Upper lobe of left lung (tissue), 6 donors: ENCODE measurements around the gene RNF31. TPM values are rescaled to one million over a fixed set of nuclear protein-coding genes. Genes with fewer than 3 reads are reported as not detected.

ENCODE experiments used
- ATAC-seq, 2 donors: fragments of 200-7000 bp; cut with Tn5 transposase; one replicate each; pipeline ENCODE4 v1.9.1; 2022; ENCODE audit warnings: mild to moderate bottlenecking in 2 of 2, moderate library complexity in 2 of 2; ENCODE audit not compliant: low FRiP score in 2 of 2
- DNase-seq, 2 donors: peaks; one replicate each; pipeline ENCODE4 v3.0.0-alpha.2; 2019 to 2020
- H3K27ac ChIP-seq, 4 donors: fragments of 200-600 bp; sonication (generic); one replicate each; pipeline ENCODE4 v1.5.1; 2016 to 2019
- H3K27me3 ChIP-seq, 4 donors: fragments of 200-600 bp; sonication (generic); one replicate each; pipeline ENCODE4 v1.5.1; 2017 to 2019
- H3K36me3 ChIP-seq, 4 donors: fragments of 200-600 bp; sonication (generic); one replicate each; pipeline ENCODE4 v1.5.1; 2016 to 2019
- H3K4me1 ChIP-seq, 4 donors: fragments of 200-600 bp; sonication (generic); one replicate each; pipeline ENCODE4 v1.5.1; 2018 to 2019
- H3K4me3 ChIP-seq, 4 donors: fragments of 200-600 bp; sonication (generic); one replicate each; pipeline ENCODE4 v1.5.1; 2017 to 2019; ENCODE audit warnings: mild to moderate bottlenecking in 2 of 4, moderate library complexity in 1 of 4
- H3K9me3 ChIP-seq, 4 donors: fragments of 200-600 bp; sonication (generic); one replicate each; pipeline ENCODE4 v1.5.1; 2018 to 2019
- EP300 ChIP-seq, 4 donors: sonication (generic); formaldehyde crosslinking; IDR thresholded peaks; one replicate each; pipeline ENCODE4 v1.5.1; 2017; ENCODE audit warnings: antibody characterized with exemption in 4 of 4, control low read depth in 2 of 4
- POLR2A ChIP-seq, 4 donors: fragments of 450-650 bp; IDR thresholded peaks; one replicate each; pipeline ENCODE4 v1.5.1; 2016 to 2017; ENCODE audit warnings: antibody characterized with exemption in 4 of 4, mild to moderate bottlenecking in 2 of 4
- POLR2AphosphoS5 ChIP-seq, 2 donors: sonication (generic); formaldehyde crosslinking; IDR thresholded peaks; one replicate each; pipeline ENCODE4 v1.5.1; 2017; ENCODE audit warnings: antibody characterized with exemption in 2 of 2
- whole genome bisulfite sequencing, 2 donors: methylation state at CpG; one replicate each; pipeline ENCODE4 v1.1.5; 2017 to 2018; 5-methylcytosine and 5-hydroxymethylcytosine counted together
- total RNA-seq, 6 donors: library from RNA; depleted of rRNA in 4 of 6; stranded (reverse); fragments of >200 nt in 4 of 6; gene quantifications; one replicate each; pipeline versions ENCODE4 v1.1.0 to v1.2.1, GENCODE V29; 2016 to 2021
- TF ChIP-seq, protein P1 (sequence below), 6 experiments: fragments of 450-650 bp in 4 of 6; fragments of 200-600 bp in 2 of 6; sonication (generic) in 2 of 6; IDR thresholded peaks; one replicate each; pipeline ENCODE4 v1.5.1; 2016 to 2019; ENCODE audit warnings: antibody characterized with exemption in 6 of 6
- donor health status: DM: no; HTN: no; CAD: no; lungs with moderate emphysema.
- donor health status: DM: no; HTN: yes; CAD: no; lungs with severe emphysema.

Gene RNF31
- total RNA-seq, 6 donors from 2014 or later, result 52.1 to 173 (median 63.9) TPM

DNA sequence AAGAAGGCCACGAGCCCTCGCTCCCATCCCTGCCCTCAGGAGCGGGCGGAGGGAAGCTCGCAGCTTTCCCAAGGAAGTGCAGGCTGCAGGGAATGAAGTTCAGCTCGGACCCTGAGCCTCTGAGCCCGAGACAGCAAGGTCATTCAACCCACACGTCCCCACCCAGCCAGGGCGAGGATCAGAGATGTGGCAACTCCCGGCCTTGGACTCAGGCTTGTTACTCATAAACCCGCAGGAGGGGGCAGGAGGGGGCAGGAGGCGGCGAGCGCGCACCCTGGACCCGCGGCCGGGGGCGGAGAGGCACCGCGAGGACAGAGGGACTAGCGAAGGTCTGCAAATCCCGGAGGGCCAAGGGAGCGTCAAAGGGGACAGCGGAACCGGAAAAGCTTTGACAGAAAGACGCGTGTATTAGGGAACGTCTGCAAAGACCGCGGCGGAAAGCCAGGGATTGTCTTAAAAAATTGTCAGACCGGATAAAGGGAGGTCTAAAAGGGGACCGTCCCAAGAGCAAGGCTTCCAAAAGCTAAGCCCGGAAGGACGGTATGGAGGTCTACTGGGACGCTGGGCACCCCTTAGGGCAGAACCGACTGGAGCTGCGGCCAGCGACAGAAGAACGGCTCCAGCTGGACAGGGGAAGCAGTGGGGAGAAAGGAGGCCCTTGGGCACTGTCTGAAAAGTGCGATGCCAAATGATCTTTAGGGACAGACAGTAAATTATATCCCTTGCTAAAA lies 33.3 kb upstream of the RNF31 start:
- Histone ChIP-seq H3K9me3 (no peaks in the 10 kb centered on the region), H3K27ac (peak overlapping the region; percentile 97 to 100 (median 99)), H3K36me3 (peaks cover 2 to 22% (median 17%) of the 10 kb centered on the region in 4 donors), H3K27me3 (no peaks in the 10 kb centered on the region), H3K4me3 (peak overlapping the region; percentile 54 to 73 (median 67)), H3K4me1 (peaks cover 17 to 38% (median 30%) of the 10 kb centered on the region in 4 donors)
- ATAC-seq, result peak; percentile 77 to 82
- peak; percentile 89 to 95 for DNase-seq
- TF ChIP-seq, protein P1, sequence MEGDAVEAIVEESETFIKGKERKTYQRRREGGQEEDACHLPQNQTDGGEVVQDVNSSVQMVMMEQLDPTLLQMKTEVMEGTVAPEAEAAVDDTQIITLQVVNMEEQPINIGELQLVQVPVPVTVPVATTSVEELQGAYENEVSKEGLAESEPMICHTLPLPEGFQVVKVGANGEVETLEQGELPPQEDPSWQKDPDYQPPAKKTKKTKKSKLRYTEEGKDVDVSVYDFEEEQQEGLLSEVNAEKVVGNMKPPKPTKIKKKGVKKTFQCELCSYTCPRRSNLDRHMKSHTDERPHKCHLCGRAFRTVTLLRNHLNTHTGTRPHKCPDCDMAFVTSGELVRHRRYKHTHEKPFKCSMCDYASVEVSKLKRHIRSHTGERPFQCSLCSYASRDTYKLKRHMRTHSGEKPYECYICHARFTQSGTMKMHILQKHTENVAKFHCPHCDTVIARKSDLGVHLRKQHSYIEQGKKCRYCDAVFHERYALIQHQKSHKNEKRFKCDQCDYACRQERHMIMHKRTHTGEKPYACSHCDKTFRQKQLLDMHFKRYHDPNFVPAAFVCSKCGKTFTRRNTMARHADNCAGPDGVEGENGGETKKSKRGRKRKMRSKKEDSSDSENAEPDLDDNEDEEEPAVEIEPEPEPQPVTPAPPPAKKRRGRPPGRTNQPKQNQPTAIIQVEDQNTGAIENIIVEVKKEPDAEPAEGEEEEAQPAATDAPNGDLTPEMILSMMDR (IDR thresholded peaks at IDR 0.05), result no peak
- TF ChIP-seq EP300 (IDR thresholded peaks at IDR 0.05), result no peak
- TF ChIP-seq POLR2AphosphoS5 (IDR thresholded peaks at IDR 0.05), result peak; percentile 65 to 82
- TF ChIP-seq POLR2A (IDR thresholded peaks at IDR 0.05), result peak; percentile 56 to 79 (median 64)
- WGBS, 2 donors, result 0% methylated on average over 31 to 42 of the region's 42 CpGs

DNA sequence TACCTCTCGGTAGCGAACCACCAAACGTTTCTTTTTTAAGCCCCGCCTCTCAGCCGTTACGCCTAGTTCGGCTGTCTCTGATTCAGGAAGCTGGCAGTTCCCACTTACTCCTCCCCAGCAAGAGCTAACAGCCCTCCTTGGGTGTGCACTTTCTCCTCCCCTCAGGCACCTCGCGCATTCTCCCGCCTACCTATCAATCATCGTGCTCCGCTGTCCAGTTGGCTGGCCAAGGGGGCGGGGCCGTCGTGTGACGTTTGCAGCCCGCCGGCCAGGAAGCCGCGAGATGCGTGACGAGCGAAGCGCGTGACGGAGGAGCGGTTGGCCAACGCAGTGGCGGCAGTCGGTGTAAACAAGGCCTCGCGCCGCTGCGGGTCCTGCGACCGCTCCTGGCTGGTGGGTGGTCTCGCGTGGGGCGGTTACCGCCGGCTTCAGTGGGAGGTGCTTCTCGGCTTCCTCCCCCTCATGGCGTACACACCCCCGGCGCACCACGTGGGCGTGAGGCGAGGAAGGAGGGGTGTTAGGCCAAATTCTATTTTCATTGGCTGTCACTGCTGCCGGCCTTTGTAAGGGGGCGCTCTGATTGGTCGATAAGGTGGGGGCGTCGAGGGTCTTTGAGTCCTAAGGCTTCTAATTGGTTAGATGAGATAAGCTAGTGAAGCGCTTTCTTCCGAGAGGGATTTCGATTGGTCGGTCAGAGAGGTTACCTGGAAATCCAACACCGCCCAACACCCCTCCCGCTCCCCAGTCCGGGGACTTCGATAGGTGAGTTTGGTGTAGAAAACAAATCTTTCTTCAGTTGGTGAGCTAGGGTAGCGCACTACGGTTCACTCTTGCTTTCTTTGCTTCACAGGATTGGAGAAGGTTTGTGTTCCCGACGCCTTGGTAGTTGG lies 32.5 kb upstream of the RNF31 start, which contains the start of the genes DCAF11 and NRL:
DCAF11 (plus strand) TSS at position 246 of the 890 bp plus-strand sequence. CDS start 818 bp downstream, outside the sequence.
NRL (minus strand) TSS at position 418 of the 890 bp plus-strand sequence. CDS start 32,101 bp downstream, outside the sequence.
- Histone ChIP-seq H3K27ac (peak within 1 kb of the TSS; percentile 97 to 100 (median 99)), H3K27me3 (no peaks in the 10 kb centered on the region), H3K9me3 (no peaks in the 10 kb centered on the region), H3K4me3 (peak within 1 kb of the TSS; percentile 65 to 73 (median 68)), H3K4me1 (peaks cover 14 to 30% (median 25%) of the 10 kb centered on the region in 4 donors), H3K36me3 (peaks cover 10 to 30% (median 25%) of the 10 kb centered on the region in 4 donors)
- ATAC-seq (peak; percentile 97 to 98), DNase-seq (peak; percentile 99)
- TF ChIP-seq, protein P1 (IDR thresholded peaks at IDR 0.05), result peak in 2 of 6 experiments; percentile 10 to 35
- TF ChIP-seq EP300 (IDR thresholded peaks at IDR 0.05) (peak in 1 of 4 donors; percentile 88), POLR2A (IDR thresholded peaks at IDR 0.05) (peak in 2 of 4 donors; percentile 38 to 61), POLR2AphosphoS5 (IDR thresholded peaks at IDR 0.05) (peak; percentile 76 to 92)
- WGBS, 2 donors, result 0% methylated on average over 35 to 55 of the region's 65 CpGs

DNA sequence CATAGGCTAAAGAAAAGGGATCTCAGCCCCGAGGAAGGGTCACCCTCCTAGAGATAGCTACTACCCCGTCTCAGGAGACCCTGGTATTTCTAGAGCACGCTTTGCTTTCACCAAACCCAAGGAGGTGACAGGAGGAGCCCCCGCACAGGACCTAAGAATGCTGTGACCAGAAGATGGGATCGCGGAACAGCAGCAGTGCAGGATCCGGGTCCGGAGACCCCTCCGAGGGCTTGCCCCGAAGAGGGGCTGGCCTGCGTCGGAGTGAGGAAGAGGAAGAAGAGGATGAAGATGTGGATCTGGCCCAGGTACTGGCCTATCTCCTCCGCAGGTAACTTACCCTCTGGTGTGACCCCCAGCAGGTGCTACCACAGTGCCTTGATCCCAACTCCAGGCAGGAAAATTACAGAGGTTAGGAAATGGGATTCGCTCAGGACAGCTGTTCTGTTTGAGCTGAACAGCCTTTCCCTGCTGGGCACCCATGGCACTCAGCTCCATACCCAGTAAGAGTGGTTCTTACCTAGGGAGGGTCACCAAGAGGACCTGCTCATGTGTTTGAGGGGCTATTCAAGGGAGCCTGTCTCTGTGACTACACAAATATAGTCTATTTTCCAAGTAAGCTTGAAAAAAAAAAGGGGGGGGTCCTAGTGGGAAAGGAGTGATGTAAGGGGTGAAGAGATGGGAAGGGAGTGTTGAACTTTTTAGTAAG lies 31.7 kb upstream of the RNF31 start:
- no peak for ATAC-seq
- DNase-seq, result no peak
- peak overlapping the region; percentile 65 to 73 (median 68) for H3K4me3 ChIP-seq
- TF ChIP-seq, protein P1 (IDR thresholded peaks at IDR 0.05), result no peak
- TF ChIP-seq POLR2A (IDR thresholded peaks at IDR 0.05), result peak in 1 of 4 donors; percentile 28
- peak overlapping the region; percentile 97 to 100 (median 99) for H3K27ac ChIP-seq
- H3K27me3 ChIP-seq, result no peaks in the 10 kb centered on the region
- H3K4me1 ChIP-seq, result peaks cover 14 to 26% (median 23%) of the 10 kb centered on the region in 4 donors
- H3K9me3 ChIP-seq, result no peaks in the 10 kb centered on the region
- H3K36me3 ChIP-seq, result peaks cover 16 to 38% (median 31%) of the 10 kb centered on the region in 4 donors
- WGBS, 2 donors, result 4% methylated on average over 14 of the region's 14 CpGs

DNA sequence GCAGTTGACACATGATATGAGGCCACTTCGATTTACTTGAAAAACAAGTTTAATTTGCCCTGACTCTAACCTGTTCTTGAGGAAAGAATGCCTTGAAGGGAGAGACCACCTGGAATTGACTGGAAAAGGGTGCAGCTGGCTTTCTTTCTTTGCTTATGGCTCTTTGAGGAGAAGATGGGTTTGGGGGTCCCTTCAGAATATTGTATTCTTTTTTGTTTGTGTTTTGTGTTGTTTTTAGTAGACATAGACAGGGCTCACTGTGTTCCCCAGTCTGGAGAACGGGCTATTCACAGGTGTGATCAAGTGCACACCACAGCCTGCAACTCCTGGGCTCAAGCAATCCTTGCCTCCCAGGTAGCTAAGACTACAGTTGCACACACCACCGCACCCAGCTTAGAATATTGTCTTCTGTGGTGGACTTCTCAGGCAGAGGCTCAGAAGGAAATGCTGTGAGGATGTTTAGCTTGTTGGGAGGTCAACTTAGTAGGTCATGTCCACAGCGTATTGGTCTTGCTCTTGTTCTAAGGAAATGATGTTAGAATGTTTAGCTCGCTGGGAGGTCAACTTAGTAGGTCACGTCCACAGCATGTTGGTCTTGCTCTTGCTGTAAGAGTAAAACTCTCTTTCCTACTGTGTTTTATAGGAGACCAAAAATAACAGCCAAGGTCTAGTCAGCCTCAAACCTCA lies 31.0 kb upstream of the RNF31 start:
- H3K4me1 ChIP-seq, result peaks cover 14 to 26% (median 21%) of the 10 kb centered on the region in 4 donors
- WGBS, 2 donors, result 62 to 77% methylated on average over 6 of the region's 6 CpGs
- H3K4me3 ChIP-seq, result peak overlapping the region in 3 of 4 donors; percentile 65 to 73 (median 69)
- no peak for TF ChIP-seq POLR2AphosphoS5 (IDR thresholded peaks at IDR 0.05)
- TF ChIP-seq EP300 (IDR thresholded peaks at IDR 0.05), result no peak
- TF ChIP-seq POLR2A (IDR thresholded peaks at IDR 0.05), result no peak
- TF ChIP-seq, protein P1 (IDR thresholded peaks at IDR 0.05), result no peak
- no peak for ATAC-seq
- no peaks in the 10 kb centered on the region for H3K9me3 ChIP-seq
- no peak for DNase-seq
- no peaks in the 10 kb centered on the region for H3K27me3 ChIP-seq
- peak overlapping the region in 1 of 4 donors; percentile 100 for H3K27ac ChIP-seq
- H3K36me3 ChIP-seq, result peaks cover 22 to 45% (median 38%) of the 10 kb centered on the region in 4 donors
